Amniotic stem cell (primary cell): ENCODE data around the gene DYNC1I1.

ENCODE experiments used
- DNase-seq: peaks from one replicate; lab custom pipeline; 2025; lab: John Stamatoyannopoulos, UW

The DYNC1I1 gene

DNA sequence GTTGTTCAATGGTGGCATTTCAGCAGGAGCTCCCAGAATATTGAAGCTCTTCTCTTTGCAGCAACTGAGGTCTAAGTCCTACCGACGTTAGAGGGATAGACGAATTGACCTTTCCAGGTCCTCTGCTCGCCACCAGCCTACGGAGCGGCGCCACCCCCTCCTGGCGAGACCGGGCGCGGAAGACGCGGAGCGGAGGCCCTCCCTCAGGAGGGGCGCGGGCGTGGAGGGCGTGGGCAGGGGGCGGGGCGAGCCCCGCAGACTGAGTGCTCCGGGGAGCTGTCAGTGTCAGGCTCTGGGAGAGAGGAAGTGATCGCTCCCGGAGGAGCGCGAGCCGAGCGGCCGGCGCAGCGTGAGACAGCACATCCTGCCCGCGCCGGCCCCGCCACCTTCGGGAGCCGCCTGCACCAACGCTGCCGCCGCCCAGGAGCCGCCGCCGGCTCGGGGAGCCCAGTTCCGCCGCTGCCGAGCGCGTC is at the start of gene DYNC1I1:
Gene DYNC1I1, plus strand, starts transcription at position 257 of the 473 bp plus-strand sequence. CDS start 32,176 bp downstream, outside the sequence.
- no peak for DNase-seq

DNA sequence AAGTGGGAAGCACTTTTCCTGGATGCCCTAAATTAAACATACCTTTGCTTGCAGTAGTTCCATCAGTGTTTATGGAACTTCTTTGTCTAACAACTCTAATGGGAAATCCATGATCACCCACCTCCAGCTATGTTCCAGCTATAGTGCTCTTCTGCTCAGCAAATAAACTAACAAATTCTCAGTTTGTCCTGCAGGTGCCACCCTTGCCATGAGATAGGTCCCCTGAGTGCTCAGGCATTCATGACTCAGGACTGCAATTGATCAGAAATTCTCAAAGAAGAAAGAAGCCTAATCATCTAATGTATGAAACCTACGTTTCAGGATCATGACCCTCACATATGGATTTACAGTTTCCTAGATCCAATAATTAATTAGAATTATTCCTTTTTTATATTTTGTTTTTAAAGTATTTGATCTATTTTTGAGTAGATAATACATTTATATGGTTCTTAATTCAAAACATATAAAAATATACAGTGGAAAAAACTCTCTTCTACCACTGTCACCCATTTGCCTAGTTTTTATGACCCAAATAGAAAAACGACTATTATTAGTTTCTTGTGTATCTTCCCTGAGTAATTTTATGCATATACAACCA is 48.7 kb upstream of the DYNC1I1 start:
- no peak for DNase-seq

GRCh38 chr7:95725205-95725604 is 47.1 kb upstream of the DYNC1I1 start:
- DNase-seq: no peak

DNA sequence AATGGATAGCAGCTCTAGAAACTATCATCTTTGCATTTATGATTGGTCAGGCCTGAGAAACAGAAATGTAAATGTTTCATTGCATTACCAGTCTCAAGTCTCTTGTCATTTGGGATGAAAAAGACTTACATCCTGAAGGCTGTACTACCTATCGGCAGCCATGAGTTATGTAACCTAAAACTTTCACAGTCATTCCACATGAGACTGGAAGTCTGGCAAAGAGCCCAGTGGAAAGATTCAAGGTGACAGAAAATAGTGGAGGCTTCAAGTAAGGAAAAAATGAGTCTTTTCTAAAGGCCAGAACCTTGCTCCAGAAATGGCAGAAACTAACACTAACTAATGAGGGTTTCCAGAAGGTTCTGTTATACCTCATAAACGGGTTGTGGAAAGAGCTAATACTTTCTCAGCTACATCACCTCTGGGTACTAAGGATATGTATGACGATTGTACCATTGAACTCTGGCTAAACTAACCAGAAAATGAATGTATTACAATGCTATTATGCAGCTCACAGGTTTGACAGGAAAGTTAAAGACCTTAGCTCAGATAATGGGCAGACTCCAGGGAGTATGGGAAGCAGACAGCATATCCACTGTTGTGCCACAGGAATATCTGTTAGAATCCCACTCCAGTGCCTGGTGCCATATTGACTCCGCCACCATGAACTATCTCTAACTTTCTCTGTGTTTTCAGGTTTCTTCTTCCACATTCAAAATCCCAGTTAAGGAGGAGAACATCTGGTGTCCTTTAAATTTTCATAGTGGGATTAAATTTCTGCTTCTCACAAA is 41.7 kb upstream of the DYNC1I1 start:
- DNase-seq: no peak

GRCh38 chr7:95736635-95737034 is 35.7 kb upstream of the DYNC1I1 start:
- no peak for DNase-seq

DNA sequence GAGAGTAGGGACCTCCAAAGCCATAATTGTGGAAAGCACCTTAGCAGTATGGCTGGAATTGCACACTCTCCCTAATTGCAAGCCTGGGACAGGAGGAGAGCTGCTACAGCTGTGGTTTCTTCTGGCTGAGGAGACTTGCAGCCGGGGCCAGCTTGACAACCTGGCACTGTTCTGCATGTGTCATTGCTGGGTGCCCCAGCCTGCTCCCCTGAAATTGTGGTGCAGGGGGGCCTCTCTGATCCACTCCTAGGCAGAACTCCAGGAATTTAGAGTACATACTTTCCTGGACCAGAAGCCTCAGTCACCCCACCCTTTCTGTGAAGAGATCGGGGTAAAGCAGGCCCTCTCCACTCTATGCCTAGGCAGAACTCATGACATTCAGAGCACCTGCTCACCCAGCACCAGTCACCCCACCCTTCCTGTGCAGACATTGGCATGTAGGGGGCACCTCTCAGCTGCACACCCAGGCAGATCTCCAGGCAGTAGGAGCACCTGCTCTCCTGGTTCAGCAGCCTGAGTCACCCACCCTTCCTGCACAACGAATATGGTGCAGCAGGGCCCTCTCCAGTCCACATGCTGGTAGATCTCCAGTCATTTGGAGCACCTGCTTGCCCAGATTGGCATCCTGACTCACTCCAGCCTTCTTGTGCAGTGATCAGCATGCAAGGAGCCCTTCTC is 34.4 kb upstream of the DYNC1I1 start:
- DNase-seq: no peak

DNA sequence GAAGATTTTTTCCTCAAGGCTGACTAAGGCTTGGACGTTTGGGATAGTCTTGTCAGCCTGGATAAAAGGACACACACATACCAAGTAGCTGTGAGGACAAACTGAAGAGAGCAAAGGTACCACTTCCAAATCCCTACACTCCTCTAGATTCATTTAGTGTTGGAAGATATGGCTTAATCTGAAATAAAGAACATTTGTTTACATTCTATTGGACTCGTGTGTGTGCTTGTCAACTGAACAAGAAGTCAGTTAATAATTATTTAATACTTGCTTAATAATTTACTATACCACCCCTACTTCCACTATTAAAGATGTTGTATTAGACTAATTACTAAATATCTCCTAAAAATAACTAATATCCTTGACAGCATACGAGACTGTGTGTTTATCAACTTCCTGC is 23.3 kb upstream of the DYNC1I1 start:
- no peak for DNase-seq

DNA sequence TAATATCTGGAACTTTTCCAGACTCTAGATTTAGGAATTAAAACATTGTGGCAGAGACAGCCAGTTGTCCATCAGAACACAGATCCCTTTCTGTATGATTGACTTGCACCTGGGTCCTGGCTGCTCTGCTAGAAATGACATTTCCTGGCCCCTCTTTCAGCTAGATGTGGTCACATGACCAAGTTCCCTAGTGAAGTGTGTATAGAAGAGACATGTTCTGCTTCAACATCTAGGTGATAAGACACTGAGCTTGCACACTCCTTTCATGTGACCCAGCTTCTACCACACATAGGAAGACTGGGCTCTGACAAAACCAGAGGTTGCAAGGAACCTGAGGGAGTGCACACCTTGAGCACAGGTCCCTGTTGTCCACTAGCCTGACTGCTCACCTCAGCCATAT is 22.8 kb upstream of the DYNC1I1 start:
- no peak for DNase-seq

DNA sequence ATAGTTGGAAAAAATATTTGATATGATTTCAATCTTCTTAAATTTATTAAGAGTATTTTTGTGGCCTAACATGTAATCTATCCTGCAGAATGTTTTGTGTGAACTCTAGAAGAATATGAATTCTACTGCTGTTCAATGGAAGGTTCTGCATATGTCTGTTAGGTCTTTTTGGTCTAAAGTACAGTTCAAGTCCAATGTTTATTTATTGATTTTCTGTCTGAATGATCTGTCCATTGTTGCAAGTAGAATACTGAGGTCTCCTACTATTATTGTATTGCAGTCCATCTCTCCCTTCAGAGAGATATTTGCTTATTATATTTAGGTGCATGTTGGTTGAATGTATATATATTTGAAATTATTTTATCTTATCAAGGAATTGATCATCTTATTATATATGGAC is 18.9 kb upstream of the DYNC1I1 start:
- DNase-seq: no peak

- DNase-seq: no peak
Observed at GRCh38 chr7:95755277-95755934, 16.9 kb upstream of the DYNC1I1 start.

DNA sequence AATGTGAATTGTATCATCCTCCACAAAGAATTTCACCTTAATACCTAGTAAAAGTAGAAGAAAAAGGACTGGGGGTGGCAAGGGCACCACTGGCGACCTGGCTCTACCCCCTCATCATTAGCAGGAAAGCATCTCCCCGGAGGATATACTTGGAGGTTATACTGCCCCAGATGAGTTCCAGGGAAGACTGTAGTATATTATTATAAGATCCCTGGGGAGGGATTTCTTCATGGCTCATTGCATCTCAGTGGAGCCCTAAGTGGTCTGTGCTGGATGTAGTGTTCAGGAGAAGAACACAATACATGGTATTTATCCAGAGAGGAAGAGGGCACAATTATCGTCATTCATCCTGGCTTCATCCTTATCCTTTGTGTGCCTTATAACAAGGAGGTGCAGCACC is 14.2 kb upstream of the DYNC1I1 start:
- DNase-seq: no peak

- no peak for DNase-seq
Observed at GRCh38 chr7:95766086-95766485, 6.3 kb upstream of the DYNC1I1 start.

GRCh38 chr7:95766657-95767056 is 5.7 kb upstream of the DYNC1I1 start:
- DNase-seq: no peak

- no peak for DNase-seq
Observed at GRCh38 chr7:95772771-95773581, 622 bp downstream of the DYNC1I1 start.

- DNase-seq: no peak
Observed at GRCh38 chr7:95776561-95777185, 4.3 kb downstream of the DYNC1I1 start.

- DNase-seq: no peak
Observed at GRCh38 chr7:95777269-95777668, 4.9 kb downstream of the DYNC1I1 start.

DNA sequence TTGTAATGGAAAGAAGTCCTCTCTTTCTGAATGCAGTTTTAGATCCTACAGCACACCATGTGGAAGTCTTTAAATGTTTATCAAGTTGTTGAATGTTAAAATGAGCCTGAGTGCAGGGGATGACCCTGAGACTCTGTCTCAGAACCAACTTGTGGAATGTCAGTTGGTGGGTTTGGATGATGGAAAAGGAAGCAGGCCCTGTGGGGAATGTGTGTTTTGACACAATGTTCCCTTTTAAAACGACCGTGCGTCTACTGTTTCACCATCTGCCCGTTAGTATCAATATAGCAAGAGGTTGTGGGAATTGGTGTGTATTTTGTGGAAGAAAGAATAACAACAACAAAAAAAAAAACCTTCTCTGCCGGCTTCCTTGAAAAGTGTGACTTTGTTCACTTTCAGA is 8.3 kb downstream of the DYNC1I1 start:
- no peak for DNase-seq

- no peak for DNase-seq
Observed at GRCh38 chr7:95781961-95782586, 9.7 kb downstream of the DYNC1I1 start.

DNA sequence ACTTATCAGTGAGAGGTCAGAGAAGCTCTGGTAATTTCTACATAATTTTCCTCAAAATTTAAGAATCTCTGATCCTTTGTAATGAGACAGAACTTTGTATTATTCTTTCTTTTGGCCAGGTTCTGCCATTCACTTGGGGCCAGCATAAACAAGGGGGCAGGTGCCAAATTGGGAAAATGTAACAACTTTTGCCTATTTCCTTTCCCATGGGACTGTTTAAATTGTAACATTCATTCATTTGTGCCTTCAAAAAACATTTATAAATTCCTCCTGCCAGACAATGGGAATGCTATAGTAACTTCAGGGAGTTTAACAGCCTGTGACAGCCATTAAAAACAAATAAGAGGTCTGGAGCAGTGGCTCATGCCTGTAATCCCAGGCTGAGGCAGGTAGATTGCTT is 12.4 kb downstream of the DYNC1I1 start:
- DNase-seq: no peak

DNA sequence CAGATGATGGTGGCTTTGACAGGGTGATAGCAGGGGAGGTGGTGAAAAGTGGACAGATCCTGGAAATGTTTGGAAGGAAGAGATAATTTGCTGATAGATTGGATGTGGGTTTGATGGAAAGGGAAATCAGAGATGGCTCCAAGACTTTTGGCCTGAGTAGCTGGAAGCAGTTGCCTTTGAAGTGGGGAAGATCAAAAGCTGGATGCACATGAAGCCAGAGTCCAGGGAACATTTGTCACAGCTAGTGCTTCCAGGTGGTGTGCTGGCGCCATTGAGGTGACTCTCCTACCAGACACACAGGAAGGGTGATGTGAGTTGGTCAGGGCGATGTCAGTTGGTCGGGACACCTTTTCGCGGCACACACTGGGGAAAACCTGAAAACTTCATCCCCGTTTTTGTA is 15.9 kb downstream of the DYNC1I1 start:
- no peak for DNase-seq

DNA sequence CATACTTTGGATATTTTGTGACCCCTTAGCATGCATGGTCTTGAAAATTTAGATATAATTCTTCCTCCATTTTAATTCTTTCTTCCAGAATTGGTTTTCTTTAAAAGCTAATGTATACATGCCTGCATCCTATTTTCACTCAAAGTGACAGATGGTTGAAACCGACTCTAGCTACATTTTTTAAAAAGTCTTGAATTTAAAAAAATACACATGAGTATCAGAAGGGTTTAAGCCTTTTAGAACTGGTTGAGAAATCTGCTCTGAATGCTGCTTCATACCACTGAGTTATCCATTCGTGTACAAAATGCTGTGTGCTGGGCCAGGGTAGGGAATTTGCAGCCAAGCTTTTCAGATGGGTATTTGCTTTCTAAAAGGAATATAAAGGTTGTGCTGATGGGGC is 16.5 kb downstream of the DYNC1I1 start:
- DNase-seq: no peak
